GM06990 (cell line): Measurements from ENCODE around the gene GBP1.

ENCODE experiments used
- DNase-seq: peaks from one replicate; pipeline ENCODE4 v3.0.0-alpha.2; 2011; ENCODE audit not compliant: insufficient read length; ENCODE audit errors: extremely low read depth
- H3K27me3 ChIP-seq: replicated peaks from 2 replicates; pipeline ENCODE4 v1.6.0; 2011; ENCODE audit warnings: low read length; ENCODE audit not compliant: control insufficient read depth, insufficient read depth
- H3K36me3 ChIP-seq: 2 replicates; pipeline ENCODE4 v1.5.1; 2011; ENCODE audit warnings: low read length; ENCODE audit not compliant: control insufficient read depth, insufficient read depth
- H3K4me3 ChIP-seq: replicated peaks from 2 replicates; pipeline ENCODE4 v1.5.1; 2011; ENCODE audit warnings: low read depth, mild to moderate bottlenecking, control low read depth, low read length
- CTCF ChIP-seq: IDR thresholded peaks from 2 replicates; pipeline ENCODE4 v1.5.1; 2011; ENCODE audit warnings: low read length, control low read depth, mild to moderate bottlenecking, inconsistent platforms; ENCODE audit not compliant: insufficient read depth, poor library complexity, severe bottlenecking

The GBP1 gene

GRCh38 chr1:89065079-89065868 is at the start of gene GBP1:
GBP1 (minus strand) TSS chr1:89065208; CDS start chr1:89063234, 1,974 bp downstream.
- Histone ChIP-seq H3K27me3 (no peaks in the 10 kb centered on the region), H3K36me3 (no peaks in the 10 kb centered on the region), H3K4me3 (peak within 1 kb of the TSS; percentile 58)
- TF ChIP-seq CTCF: no peak
- DNase-seq: peak; percentile 29

GRCh38 chr1:89114662-89115061 is 49.7 kb upstream of the GBP1 start:
- Histone ChIP-seq H3K27me3 (no peaks in the 10 kb centered on the region), H3K36me3 (no peaks in the 10 kb centered on the region), H3K4me3 (no peak overlapping the region)
- DNase-seq: no peak
- no peak for TF ChIP-seq CTCF

- DNase-seq: no peak
- H3K36me3 ChIP-seq: no peaks in the 10 kb centered on the region
- H3K27me3 ChIP-seq: no peaks in the 10 kb centered on the region
- no peak for TF ChIP-seq CTCF
- H3K4me3 ChIP-seq: no peak overlapping the region
Measured at GRCh38 chr1:89112871-89113613, 48.0 kb upstream of the GBP1 start.

GRCh38 chr1:89104687-89105086 is 39.7 kb upstream of the GBP1 start:
- H3K36me3 ChIP-seq: no peaks in the 10 kb centered on the region
- H3K27me3 ChIP-seq: no peaks in the 10 kb centered on the region
- no peak for TF ChIP-seq CTCF
- DNase-seq: no peak
- H3K4me3 ChIP-seq: no peak overlapping the region

GRCh38 chr1:89104147-89104546 is 39.1 kb upstream of the GBP1 start:
- no peak for DNase-seq
- H3K4me3 ChIP-seq: no peak overlapping the region
- no peak for TF ChIP-seq CTCF

More at GRCh38 chr1:89104147-89104546, 39.1 kb upstream of the GBP1 start:
- no peaks in the 10 kb centered on the region for H3K36me3 ChIP-seq
- H3K27me3 ChIP-seq: no peaks in the 10 kb centered on the region
